ENCODE measurements around the gene MSS51. TPM values are rescaled to one million over a fixed set of nuclear protein-coding genes. Genes with fewer than 3 reads are reported as not detected.

MSS51 gene
- total and polyA plus RNA-seq, 12 donors, result 0.90 to 18.1 (median 6.5) TPM

DNA sequence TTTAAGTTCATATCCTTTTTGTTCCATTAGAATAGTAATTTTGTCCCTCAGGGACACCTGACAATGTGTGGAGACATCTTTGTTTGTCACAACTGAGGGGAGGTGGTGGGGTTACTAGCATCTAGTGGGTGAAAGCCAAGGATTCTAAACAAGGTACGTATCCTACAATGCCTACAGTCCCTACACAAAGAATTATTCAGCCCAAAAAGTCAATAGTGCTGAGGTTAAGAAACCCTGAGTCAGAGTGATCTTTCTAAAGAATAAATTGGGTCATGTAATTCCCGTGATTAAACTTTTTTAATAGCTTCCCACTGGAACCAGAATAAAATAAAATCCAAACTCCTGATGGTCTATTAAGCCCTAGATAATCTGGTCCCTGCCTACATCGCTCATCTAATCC is 16.8 kb downstream of the MSS51 start:
- intact Hi-C loops (cut with DNase I), result no loop called here
- TF ChIP-seq, protein P1, sequence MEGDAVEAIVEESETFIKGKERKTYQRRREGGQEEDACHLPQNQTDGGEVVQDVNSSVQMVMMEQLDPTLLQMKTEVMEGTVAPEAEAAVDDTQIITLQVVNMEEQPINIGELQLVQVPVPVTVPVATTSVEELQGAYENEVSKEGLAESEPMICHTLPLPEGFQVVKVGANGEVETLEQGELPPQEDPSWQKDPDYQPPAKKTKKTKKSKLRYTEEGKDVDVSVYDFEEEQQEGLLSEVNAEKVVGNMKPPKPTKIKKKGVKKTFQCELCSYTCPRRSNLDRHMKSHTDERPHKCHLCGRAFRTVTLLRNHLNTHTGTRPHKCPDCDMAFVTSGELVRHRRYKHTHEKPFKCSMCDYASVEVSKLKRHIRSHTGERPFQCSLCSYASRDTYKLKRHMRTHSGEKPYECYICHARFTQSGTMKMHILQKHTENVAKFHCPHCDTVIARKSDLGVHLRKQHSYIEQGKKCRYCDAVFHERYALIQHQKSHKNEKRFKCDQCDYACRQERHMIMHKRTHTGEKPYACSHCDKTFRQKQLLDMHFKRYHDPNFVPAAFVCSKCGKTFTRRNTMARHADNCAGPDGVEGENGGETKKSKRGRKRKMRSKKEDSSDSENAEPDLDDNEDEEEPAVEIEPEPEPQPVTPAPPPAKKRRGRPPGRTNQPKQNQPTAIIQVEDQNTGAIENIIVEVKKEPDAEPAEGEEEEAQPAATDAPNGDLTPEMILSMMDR (IDR thresholded peaks at IDR 0.05), result no peak
- Histone ChIP-seq H3K27me3 (no peaks in the 10 kb centered on the region), H3K27ac (no peak overlapping the region), H3K4me1 (peaks cover 0 to 26% (median 20%) of the 10 kb centered on the region in 9 donors), H3K4me3 (no peak overlapping the region), H3K36me3 (peaks cover 0 to 9% (median 0%) of the 10 kb centered on the region in 9 donors), H3K9me3 (no peaks in the 10 kb centered on the region)
- WGBS, 2 donors, result 99% methylated on average over 3 of the region's 3 CpGs
- DNase-seq, result no peak
- no peak for ATAC-seq

DNA sequence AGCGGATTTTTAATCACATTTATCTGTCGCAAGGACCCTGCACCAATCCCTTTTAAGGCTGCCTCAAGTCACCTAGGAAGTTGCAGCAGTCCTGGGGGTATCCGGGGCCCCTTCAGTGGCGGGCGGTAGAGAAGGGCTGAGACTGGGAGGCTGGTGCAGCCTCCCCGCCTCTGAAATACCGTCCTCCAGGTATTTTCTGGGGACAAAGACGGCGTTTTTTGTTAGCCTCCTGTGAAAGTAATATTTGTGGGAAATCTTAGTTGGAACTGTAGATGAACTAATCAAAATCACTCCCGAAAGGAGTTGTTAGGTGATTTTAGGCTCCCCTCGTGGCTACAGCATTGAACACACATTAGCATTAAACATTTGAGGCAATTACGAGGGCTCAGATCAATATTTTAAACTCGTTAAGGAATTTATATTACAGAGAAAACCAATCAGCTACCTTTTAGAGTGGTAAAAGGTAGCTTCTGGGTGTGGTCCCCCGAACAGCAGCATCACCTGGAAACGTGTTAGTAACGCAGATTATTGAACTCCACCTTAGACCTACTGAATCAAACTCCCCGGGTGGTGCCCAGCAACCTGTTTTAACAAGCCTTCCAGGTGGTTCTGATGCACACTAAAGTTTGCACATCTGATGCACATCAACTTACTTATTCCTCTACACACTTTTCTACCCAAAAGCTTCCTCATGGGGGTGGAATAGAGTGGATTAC is 19.0 kb downstream of the MSS51 start:
- Histone ChIP-seq H3K27me3 (no peaks in the 10 kb centered on the region), H3K36me3 (no peaks in the 10 kb centered on the region), H3K27ac (peak overlapping the region in 9 of 10 donors; percentile 93 to 99 (median 97)), H3K9me3 (no peaks in the 10 kb centered on the region), H3K4me3 (peak overlapping the region; percentile 81 to 99 (median 88)), H3K4me1 (peaks cover 0 to 35% (median 23%) of the 10 kb centered on the region in 9 donors)
- TF ChIP-seq, protein P1 (IDR thresholded peaks at IDR 0.05), result no peak
- ATAC-seq (peak in 4 of 8 donors; percentile 31 to 44 (median 36)), DNase-seq (no peak)
- 6% methylated on average over 17 of the region's 17 CpGs for WGBS, 2 donors
- intact Hi-C loops (cut with DNase I), result no loop called here

DNA sequence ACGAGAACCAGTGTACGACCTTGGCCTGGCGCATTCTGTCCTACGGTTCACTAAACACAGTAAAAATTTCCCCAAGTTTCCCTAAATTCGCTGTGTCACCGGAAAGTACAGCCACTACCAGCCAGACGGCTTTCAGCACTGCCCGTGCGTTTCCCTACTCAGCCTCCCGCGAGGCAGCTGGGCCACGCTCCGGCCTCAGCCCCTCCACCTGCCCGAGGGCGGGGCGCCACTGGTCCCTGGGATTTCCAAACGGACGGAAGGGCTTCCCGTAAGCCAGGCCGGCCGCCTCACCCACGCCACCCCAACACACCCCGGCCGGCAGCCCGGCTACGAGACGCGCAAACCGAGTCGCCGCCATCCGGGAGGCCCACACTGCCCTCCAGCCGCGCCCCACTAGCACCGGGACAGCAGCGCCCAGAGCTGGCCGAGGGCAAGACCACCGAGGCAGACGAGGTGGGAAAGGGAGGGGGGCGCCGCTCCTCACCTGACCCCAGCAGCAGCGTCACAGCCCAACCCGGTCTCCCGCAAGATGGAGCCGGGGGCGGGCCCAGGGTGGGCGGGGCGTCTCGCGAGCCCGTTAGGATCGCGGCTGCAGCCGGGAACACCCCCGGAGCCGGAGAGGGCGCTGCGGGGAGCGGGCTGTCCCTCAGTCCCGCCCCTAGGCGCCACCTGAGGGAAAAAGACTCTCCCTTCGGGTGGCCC is 19.7 kb downstream of the MSS51 start, which contains the start of gene ANXA7:
Gene ANXA7 (minus strand): TSS at position 531 of the 702 bp plus-strand sequence. CDS start 13,202 bp downstream, outside the sequence.
- H3K9me3 ChIP-seq, result no peaks in the 10 kb centered on the region
- no peaks in the 10 kb centered on the region for H3K27me3 ChIP-seq
- peak; percentile 94 to 95 for DNase-seq
- H3K36me3 ChIP-seq, result no peaks in the 10 kb centered on the region
- H3K4me1 ChIP-seq, result peaks cover 0 to 41% (median 28%) of the 10 kb centered on the region in 9 donors
- TF ChIP-seq, protein P1 (IDR thresholded peaks at IDR 0.05), result peak in 6 of 9 donors; percentile 38 to 67 (median 47)
- peak; percentile 98 to 99 (median 98) for ATAC-seq
- 0 to 1% methylated on average over 60 to 62 of the region's 62 CpGs for WGBS, 2 donors
- peak within 1 kb of the TSS; percentile 81 to 99 (median 88) for H3K4me3 ChIP-seq
- intact Hi-C loops (cut with DNase I), result loop anchor here in 1 of 10 donors (1.0 kb wide), 1 partner anchor 82 kb away; no protein-coding TSS in a partner anchor
- H3K27ac ChIP-seq, result peak within 1 kb of the TSS; percentile 87 to 99 (median 96)

DNA sequence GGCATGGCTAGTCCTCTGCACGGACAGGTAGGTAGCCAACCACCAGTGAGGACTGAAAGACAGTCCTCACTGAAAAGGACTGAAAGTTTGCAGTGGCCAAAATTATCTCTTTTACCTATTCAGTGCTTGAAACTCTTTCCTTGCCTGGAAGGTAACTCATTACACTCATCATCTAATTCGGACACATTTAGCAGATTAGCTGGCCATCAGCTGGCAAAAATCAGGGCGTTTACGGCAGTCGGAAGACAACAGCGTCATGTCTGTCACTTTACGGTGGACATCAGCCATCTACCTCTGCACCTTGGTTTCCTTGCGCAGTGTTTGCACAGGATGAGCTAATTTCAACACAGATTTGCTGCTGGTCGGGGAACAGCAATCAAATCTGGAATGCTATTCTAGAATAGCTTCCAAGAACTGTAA is 20.2 kb downstream of the MSS51 start:
- peak; percentile 1 to 41 (median 26) for ATAC-seq
- peak in 1 of 2 donors; percentile 9 for DNase-seq
- H3K4me3 ChIP-seq, result peak overlapping the region; percentile 81 to 99 (median 88)
- H3K27ac ChIP-seq, result peak overlapping the region; percentile 87 to 99 (median 96)
- no peaks in the 10 kb centered on the region for H3K27me3 ChIP-seq
- peaks cover 0 to 45% (median 30%) of the 10 kb centered on the region in 9 donors for H3K4me1 ChIP-seq
- intact Hi-C loops (cut with DNase I), result loop anchor here in 1 of 10 donors (1.0 kb wide), 1 partner anchor 82 kb away; no protein-coding TSS in a partner anchor
- no peaks in the 10 kb centered on the region for H3K9me3 ChIP-seq
- TF ChIP-seq, protein P1 (IDR thresholded peaks at IDR 0.05), result no peak
- 2% methylated on average over 9 of the region's 9 CpGs for WGBS, 2 donors
- H3K36me3 ChIP-seq, result peaks cover 0 to under 1% (median 0%) of the 10 kb centered on the region in 9 donors

All from heart right ventricle (tissue), 16 donors.